Measurements from ENCODE around the gene ERO1B.
"Not testable (repeated sequence)": the region's sequence is repeated elsewhere in the genome, so short reads cannot be mapped to it uniquely, and the experiment has no call there.

ERO1B gene

GRCh38 chr1:236281654-236282424 is at the start of gene ERO1B:
Gene ERO1B (minus strand): TSS chr1:236281958. CDS start chr1:236281783, 175 bp downstream.
- DNase-seq: peak; percentile 96
- Mint-ChIP-seq H3K9me3 (peaks cover 0 to 3% of the 10 kb centered on the region in 2 donors), H3K4me3 (peak within 1 kb of the TSS; percentile 85 to 88), H3K27me3 (no peaks in the 10 kb centered on the region), H3K4me1 (peaks cover 38 to 49% of the 10 kb centered on the region in 2 donors), H3K36me3 (peaks cover 2 to 5% of the 10 kb centered on the region in 2 donors), H3K27ac (peak within 1 kb of the TSS; percentile 96)
- peak; percentile 81 to 91 for ATAC-seq (replicated peaks)

GRCh38 chr1:236331412-236331811 is 49.7 kb upstream of the ERO1B start:
- not testable (repeated sequence) for ATAC-seq (replicated peaks); H3K36me3 Mint-ChIP-seq; H3K4me1 Mint-ChIP-seq; H3K4me3 Mint-ChIP-seq; H3K9me3 Mint-ChIP-seq; DNase-seq; H3K27me3 Mint-ChIP-seq; H3K27ac Mint-ChIP-seq

- no peak for DNase-seq
- ATAC-seq (replicated peaks): no peak
- Mint-ChIP-seq H3K27me3 (peaks cover 0 to 5% of the 10 kb centered on the region in 2 donors), H3K4me3 (no peak overlapping the region), H3K36me3 (peaks cover 5 to 13% of the 10 kb centered on the region in 2 donors), H3K4me1 (no peaks in the 10 kb centered on the region), H3K9me3 (peaks cover 14 to 23% of the 10 kb centered on the region in 2 donors), H3K27ac (no peak overlapping the region)
These were observed 44.7 kb upstream of the ERO1B start for GRCh38 chr1:236326432-236326831.

- ATAC-seq (replicated peaks) (no peak), DNase-seq (no peak)
- H3K27me3 Mint-ChIP-seq: peaks cover 5 to 6% of the 10 kb centered on the region in 2 donors
- no peaks in the 10 kb centered on the region for H3K4me1 Mint-ChIP-seq
- no peak overlapping the region for H3K4me3 Mint-ChIP-seq
- peaks cover 15 to 23% of the 10 kb centered on the region in 2 donors for H3K9me3 Mint-ChIP-seq
- no peak overlapping the region for H3K27ac Mint-ChIP-seq
- H3K36me3 Mint-ChIP-seq: peaks cover 5 to 13% of the 10 kb centered on the region in 2 donors
These were observed 43.8 kb upstream of the ERO1B start for GRCh38 chr1:236325567-236325966.

GRCh38 chr1:236323819-236324411 is 42.2 kb upstream of the ERO1B start:
- Mint-ChIP-seq H3K36me3 (peaks cover 5 to 13% of the 10 kb centered on the region in 2 donors), H3K4me3 (no peak overlapping the region), H3K27me3 (peaks cover 5 to 6% of the 10 kb centered on the region in 2 donors), H3K4me1 (no peaks in the 10 kb centered on the region), H3K27ac (no peak overlapping the region), H3K9me3 (peaks cover 15 to 23% of the 10 kb centered on the region in 2 donors)
- no peak for DNase-seq
- no peak for ATAC-seq (replicated peaks)

- DNase-seq (no peak), ATAC-seq (replicated peaks) (no peak)
- no peaks in the 10 kb centered on the region for H3K4me1 Mint-ChIP-seq
- H3K4me3 Mint-ChIP-seq: no peak overlapping the region
- H3K9me3 Mint-ChIP-seq: peaks cover 15 to 23% of the 10 kb centered on the region in 2 donors
- H3K36me3 Mint-ChIP-seq: peaks cover 5 to 13% of the 10 kb centered on the region in 2 donors
- no peak overlapping the region for H3K27ac Mint-ChIP-seq
- H3K27me3 Mint-ChIP-seq: peaks cover 5 to 6% of the 10 kb centered on the region in 2 donors
These were observed 41.0 kb upstream of the ERO1B start for GRCh38 chr1:236322566-236323409.

GRCh38 chr1:236321101-236321500 is 39.3 kb upstream of the ERO1B start:
- DNase-seq (no peak), ATAC-seq (replicated peaks) (no peak)
- Mint-ChIP-seq H3K9me3 (peaks cover 15 to 23% of the 10 kb centered on the region in 2 donors), H3K4me3 (no peak overlapping the region), H3K4me1 (no peaks in the 10 kb centered on the region), H3K36me3 (peaks cover 5 to 13% of the 10 kb centered on the region in 2 donors), H3K27ac (no peak overlapping the region), H3K27me3 (peaks cover 6 to 7% of the 10 kb centered on the region in 2 donors)

GRCh38 chr1:236320671-236321070 is 38.9 kb upstream of the ERO1B start:
- peaks cover 6 to 11% of the 10 kb centered on the region in 2 donors for H3K27me3 Mint-ChIP-seq
- ATAC-seq (replicated peaks) (no peak), DNase-seq (no peak)
- peaks cover 15 to 23% of the 10 kb centered on the region in 2 donors for H3K9me3 Mint-ChIP-seq
- peaks cover 5 to 13% of the 10 kb centered on the region in 2 donors for H3K36me3 Mint-ChIP-seq
- H3K4me1 Mint-ChIP-seq: no peaks in the 10 kb centered on the region
- H3K4me3 Mint-ChIP-seq: no peak overlapping the region
- H3K27ac Mint-ChIP-seq: no peak overlapping the region

- DNase-seq (no peak), ATAC-seq (replicated peaks) (no peak)
- Mint-ChIP-seq H3K27ac (no peak overlapping the region), H3K9me3 (peaks cover 15 to 23% of the 10 kb centered on the region in 2 donors), H3K4me1 (no peaks in the 10 kb centered on the region), H3K4me3 (no peak overlapping the region), H3K36me3 (peaks cover 5 to 13% of the 10 kb centered on the region in 2 donors), H3K27me3 (peaks cover 6 to 13% of the 10 kb centered on the region in 2 donors)
These were observed 38.5 kb upstream of the ERO1B start for GRCh38 chr1:236320214-236320613.

- DNase-seq (no peak), ATAC-seq (replicated peaks) (no peak)
- Mint-ChIP-seq H3K27ac (no peak overlapping the region), H3K4me1 (no peaks in the 10 kb centered on the region), H3K4me3 (no peak overlapping the region), H3K36me3 (no peaks in the 10 kb centered on the region), H3K27me3 (peaks cover 6 to 9% of the 10 kb centered on the region in 2 donors), H3K9me3 (peaks cover 0 to 2% of the 10 kb centered on the region in 2 donors)
These were observed 34.7 kb upstream of the ERO1B start for GRCh38 chr1:236316437-236316836.

GRCh38 chr1:236315518-236315917 is 33.8 kb upstream of the ERO1B start:
- Mint-ChIP-seq H3K27ac (no peak overlapping the region), H3K4me3 (no peak overlapping the region), H3K9me3 (no peaks in the 10 kb centered on the region), H3K4me1 (no peaks in the 10 kb centered on the region), H3K27me3 (peaks cover 0 to 9% of the 10 kb centered on the region in 2 donors), H3K36me3 (no peaks in the 10 kb centered on the region)
- ATAC-seq (replicated peaks): no peak
- DNase-seq: no peak

- Mint-ChIP-seq H3K4me3 (no peak overlapping the region), H3K4me1 (no peaks in the 10 kb centered on the region), H3K27ac (no peak overlapping the region), H3K9me3 (no peaks in the 10 kb centered on the region), H3K27me3 (peaks cover 0 to 9% of the 10 kb centered on the region in 2 donors), H3K36me3 (no peaks in the 10 kb centered on the region)
- ATAC-seq (replicated peaks) (no peak), DNase-seq (no peak)
These were observed 33.3 kb upstream of the ERO1B start for GRCh38 chr1:236315092-236315491.

- ATAC-seq (replicated peaks); H3K36me3 Mint-ChIP-seq: not testable (repeated sequence)
These were observed 32.3 kb upstream of the ERO1B start for GRCh38 chr1:236314050-236314449.

GRCh38 chr1:236313427-236313826 is 31.7 kb upstream of the ERO1B start:
- Mint-ChIP-seq H3K4me3 (no peak overlapping the region), H3K4me1 (no peaks in the 10 kb centered on the region), H3K9me3 (no peaks in the 10 kb centered on the region), H3K27me3 (peaks cover 0 to 9% of the 10 kb centered on the region in 2 donors), H3K36me3 (no peaks in the 10 kb centered on the region), H3K27ac (no peak overlapping the region)
- DNase-seq: no peak
- ATAC-seq (replicated peaks): no peak

More at GRCh38 chr1:236314050-236314449, 32.3 kb upstream of the ERO1B start:
- not testable (repeated sequence) for DNase-seq, H3K4me3 Mint-ChIP-seq, H3K27ac Mint-ChIP-seq, H3K27me3 Mint-ChIP-seq, H3K9me3 Mint-ChIP-seq, H3K4me1 Mint-ChIP-seq

All from stimulated activated naive B cell treated with anti-CD40 and anti-IgM and Interleukin-4, amounts not matched to agents 10 μg/mL and 1 μg/mL and 100 μg/mL, for 72 hours (primary cell).